AG08396 (cell line): ENCODE results near the gene PRKCE.

ENCODE experiments used
- DNase-seq: peaks from one replicate; pipeline ENCODE4 v3.0.0; 2012; ENCODE audit warnings: low spot score, mixed read lengths

Gene PRKCE

DNA sequence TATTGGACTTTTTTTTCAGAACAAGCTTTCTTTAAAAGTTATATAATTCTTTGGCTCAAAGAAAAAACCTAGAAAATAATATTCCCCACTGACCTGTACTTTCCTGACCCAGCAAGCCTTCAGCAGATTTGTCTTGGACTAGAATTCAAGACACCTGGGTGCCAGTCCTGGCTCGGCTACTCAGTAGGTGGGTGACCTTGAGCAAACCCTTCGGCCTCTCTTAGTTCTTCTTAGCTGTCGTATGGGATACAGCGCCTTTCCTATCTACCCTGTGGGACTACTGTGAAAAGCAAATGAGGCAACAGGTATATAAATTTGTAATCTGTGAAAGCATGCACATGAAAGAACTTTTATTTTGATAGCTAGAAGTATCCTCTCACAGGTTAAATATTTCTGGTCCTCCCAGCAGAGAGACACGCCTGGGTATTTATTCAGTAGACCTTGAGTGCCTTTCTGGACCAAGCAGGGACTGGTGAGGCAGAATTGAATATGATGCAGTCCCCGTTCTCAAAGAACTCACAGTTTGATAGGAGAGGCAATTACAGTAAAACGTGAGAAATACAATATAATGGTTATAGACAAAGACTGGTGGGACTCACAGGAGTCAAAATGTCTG is 576.3 kb downstream of the PRKCE start:
- no peak for DNase-seq

DNA sequence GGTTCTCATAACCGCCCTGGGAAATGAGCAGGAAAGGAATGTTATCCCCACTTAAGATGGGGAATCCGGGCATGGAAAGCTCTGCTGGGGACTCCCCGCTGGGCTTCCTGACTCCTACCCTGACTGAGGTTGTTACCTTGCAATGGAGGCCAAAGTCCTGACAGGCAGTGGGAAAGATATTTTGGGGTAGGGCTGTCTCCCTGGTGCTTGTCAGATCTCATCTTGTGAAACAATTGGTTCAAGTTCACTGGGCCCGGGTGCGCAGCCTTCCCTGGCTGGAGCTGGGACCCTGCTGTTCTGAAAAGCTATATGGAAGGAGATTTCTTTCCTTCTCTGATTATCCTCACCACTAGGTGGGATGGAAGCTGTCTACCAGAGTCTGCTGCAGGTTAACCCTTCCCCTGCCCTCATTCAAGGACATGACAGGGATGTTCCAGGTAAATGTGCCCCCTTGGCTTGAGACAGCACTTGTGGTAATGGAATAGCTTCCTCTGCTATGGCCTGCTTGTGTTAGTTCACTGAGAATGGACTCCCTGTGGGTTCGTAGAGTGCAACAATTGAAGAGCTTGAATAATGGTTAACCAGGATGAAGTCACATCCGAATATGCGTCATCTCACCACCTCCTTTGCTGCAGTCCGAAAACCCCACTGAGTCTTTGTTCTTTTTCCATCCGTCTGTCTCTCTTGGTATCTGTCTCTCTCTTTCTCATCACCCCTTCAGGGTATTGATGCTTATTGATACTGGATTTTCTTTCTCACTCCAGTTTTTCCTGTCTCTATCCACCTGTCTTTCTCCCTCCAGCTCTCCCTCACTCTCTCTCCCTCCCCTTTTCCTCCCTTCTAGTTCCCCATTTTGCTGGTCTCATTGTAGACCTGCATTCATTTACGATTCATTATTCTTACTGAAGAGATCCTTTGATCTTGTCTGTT is 577.9 kb downstream of the PRKCE start:
- DNase-seq: no peak

DNA sequence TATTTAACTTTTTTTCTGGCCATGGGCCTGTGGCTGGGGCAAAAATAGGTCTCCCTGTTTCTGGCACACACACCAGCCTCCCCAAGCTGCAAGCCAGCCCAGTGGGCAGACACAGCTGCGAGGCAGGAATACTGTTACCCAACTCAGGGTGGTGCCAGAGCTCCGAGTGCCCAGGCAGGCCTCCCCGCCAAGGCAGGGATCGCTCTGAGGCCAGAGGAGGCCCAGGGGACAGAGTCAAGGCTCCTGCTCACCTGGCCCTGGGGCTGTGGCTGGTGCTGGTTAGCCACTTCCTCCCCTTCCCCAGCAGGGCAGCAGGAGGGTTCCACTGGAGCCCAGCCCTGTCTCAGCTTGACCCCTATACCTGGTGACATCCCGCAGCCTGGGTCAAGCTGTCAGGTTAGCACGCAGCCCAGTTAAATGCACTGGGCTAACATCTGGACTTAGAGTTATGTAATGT is 578.7 kb downstream of the PRKCE start:
- no peak for DNase-seq

DNA sequence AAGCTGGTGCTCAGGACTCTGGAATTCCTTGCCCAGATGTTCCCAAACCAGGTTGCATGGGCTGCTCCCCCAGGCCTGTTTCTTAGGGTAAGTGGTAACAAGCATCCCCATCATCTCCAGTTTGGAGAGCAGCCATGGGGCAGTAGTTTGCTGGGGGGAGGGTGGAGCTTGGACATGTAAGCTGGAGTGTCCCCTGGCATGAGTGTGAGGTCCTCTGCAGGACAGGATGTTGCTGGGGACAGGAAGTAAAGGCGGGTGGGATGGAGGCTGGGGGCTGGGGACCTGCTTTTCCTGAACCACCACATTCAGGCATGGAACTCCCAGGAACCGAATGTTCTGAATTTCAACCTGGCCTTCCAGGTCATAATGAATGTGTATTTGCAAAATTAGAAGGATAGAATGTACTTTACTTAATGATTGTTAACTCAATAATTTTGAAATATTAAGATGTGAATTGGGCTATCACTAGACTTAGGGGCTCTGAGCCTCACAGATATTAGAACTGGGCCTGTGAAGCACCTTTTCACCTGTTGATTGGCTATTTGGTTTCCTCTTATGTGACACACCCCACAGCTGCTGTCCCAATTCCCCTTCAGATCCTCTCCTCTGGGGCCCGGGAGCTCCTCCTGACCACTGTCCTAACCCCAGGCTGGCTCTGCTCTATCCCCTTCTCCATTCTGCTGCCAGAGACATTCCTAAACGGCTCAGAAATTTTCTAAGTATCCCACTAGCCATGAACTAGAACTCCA is 579.4 kb downstream of the PRKCE start:
- no peak for DNase-seq

DNA sequence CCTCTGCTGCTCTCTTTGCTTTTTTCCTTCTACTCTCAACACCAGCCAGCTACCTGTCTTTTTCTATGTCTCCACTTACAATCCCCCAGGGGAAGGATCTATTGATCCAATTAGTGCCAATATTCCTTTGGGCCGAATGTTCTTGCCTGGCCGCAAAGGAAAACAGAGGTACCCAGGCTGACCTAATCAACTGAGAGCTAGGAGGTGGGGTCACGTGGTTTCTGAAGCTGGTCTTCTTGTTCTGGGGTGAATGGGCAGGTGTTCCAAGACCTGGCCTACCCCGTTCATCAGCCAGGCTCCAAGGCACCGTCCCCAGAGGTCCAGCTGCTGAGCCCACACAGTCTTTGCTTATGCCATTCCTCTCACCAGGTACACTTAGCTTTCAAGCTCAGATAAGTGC is 580.2 kb downstream of the PRKCE start:
- DNase-seq: no peak

DNA sequence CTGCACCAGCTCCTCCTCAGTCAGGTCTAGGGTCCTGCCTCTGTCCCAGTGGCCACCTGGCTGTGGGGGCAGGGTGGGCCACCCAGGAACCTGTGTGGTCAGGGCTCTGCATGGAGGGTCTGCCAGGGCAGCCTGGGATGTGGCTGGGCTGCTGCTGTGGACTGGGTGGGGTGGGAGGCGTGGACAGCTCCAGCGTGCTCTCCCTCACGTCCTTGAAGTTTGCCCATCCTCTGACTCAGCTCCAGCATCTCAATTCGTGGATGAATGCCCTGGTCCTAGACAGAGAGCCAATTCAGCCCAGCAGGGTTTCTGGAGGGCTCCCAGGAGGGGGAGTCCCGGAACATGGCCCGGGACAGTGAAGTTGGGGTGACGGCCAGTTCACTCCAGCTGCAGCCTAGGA is 581.4 kb downstream of the PRKCE start:
- no peak for DNase-seq

DNA sequence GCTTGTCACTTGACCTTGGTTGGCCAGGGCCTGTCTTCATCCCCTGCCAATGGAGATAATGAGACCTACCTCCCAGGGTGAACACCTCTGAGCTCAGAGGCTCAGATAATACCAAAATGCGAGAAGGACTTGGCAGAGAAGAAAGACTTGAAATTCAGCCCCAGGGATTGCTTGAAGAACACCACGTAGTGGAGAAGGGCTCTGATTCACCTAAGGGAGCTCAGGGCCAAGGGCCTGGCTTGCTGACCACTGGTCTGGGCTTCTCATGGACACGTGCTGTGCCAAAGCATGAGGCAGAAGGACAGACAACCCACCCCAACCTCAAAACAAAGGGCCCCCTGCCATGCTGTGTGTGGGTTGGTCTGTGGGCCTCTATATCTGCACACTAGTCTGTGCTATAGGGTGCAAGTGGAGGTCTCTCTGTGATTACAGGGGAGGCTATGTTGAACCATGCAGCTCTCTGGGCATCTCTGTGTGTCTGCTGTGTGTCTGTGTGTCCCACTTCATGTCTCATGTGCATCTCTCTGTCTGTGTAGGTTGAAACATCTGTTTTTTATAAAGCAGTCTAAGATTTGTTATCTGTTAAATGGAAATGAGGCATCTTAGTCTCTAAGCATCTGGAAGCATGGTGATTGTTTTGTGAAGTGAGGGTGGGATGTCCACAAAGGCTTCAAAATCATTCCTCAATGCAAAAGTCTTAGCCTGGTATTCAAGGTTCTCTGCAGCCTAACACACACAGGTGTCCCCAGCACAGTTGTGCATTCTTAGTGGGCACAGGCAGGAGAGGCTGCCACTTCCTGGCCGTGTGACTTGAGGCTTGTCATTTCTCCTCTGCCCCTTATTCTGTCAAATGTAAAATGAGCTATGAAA is 584.8 kb downstream of the PRKCE start:
- no peak for DNase-seq

DNA sequence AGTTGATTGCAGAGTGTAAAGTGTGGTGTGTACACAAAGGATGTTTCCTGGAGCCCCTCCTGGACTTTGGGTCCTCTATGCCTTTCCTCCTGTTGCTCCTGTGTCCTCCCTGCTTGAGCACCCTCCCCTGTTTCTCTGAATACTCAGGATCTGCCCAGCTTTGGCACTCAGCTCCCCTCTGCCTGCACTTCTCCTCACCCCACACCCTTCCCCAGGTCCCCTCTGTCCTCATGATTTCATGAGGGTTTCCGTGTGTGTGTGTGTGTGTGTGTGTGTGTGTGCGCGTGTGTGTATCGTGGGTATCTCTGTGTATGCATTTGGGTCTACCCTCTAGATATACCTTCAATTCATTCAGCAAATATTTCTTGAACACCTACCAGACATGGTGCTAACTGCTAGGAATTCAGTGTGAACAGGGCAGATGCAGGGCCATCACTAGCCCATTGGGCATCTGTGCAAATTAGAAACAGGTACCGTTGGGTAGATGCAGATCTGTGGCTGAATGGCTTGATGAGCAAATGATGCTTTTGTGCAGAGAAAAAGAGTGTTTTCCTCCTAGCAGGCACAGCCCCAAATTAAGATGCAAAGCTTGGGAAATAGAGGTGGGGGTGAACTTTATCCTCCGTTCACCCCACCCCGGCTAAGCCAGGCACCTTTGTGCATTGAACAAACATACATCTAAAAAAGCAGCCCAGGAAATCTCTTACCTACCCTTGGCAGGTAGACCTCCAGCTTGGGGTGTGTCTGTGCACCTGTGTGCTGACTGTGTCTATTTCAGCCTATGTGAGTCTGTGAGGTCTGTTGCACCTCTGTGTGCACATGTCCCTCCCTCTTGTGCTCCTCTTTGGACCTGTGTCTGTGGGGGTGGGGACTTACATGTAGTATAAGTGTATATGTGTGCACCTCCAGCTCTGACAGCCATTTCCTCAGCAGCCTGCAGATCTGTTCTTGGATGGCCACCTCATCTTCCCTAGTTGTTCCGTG is 585.7 kb downstream of the PRKCE start:
- DNase-seq: no peak
